Fibroblast of skin of right quadriceps (primary cell): ENCODE data around the gene LZTS2.

Source experiments
- DNase-seq: peaks from one replicate; pipeline ENCODE4 v3.0.0-alpha.2; 2013

Gene LZTS2

DNA sequence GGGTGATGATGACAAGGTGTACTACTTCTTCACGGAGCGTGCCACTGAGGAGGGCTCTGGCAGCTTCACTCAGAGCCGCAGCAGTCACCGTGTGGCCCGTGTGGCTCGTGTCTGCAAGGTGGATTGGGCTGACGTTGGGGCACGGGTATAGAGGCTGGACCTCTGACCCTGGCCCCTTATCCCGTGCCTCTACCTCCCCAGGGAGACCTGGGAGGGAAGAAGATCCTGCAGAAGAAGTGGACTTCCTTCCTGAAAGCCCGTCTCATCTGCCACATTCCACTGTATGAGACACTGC is 20.8 kb upstream of the LZTS2 start:
- no peak for DNase-seq

- DNase-seq = no peak
Measured at GRCh38 chr10:100979791-100980272, 19.8 kb upstream of the LZTS2 start.

- no peak for DNase-seq
Measured at GRCh38 chr10:100980311-100980710, 19.3 kb upstream of the LZTS2 start.

DNA sequence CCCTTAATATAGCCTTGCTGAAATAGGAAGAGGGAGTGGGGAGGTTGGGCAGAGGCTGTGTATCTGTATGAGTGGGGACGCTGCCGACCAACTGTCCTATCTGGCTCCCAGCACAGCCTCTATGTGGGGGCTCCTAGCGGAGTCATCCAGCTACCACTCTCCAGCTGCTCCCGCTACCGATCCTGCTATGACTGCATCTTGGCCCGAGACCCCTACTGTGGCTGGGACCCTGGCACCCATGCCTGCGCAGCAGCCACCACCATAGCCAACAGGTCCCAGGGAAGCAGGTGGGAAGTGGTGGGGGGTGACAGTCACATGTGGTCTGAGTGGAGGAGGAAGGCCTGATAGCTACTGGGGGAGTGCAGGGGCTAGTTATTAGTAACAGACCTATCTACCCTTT is 18.9 kb upstream of the LZTS2 start:
- DNase-seq = no peak

- no peak for DNase-seq
Measured at GRCh38 chr10:100981178-100981772, 18.3 kb upstream of the LZTS2 start.

DNA sequence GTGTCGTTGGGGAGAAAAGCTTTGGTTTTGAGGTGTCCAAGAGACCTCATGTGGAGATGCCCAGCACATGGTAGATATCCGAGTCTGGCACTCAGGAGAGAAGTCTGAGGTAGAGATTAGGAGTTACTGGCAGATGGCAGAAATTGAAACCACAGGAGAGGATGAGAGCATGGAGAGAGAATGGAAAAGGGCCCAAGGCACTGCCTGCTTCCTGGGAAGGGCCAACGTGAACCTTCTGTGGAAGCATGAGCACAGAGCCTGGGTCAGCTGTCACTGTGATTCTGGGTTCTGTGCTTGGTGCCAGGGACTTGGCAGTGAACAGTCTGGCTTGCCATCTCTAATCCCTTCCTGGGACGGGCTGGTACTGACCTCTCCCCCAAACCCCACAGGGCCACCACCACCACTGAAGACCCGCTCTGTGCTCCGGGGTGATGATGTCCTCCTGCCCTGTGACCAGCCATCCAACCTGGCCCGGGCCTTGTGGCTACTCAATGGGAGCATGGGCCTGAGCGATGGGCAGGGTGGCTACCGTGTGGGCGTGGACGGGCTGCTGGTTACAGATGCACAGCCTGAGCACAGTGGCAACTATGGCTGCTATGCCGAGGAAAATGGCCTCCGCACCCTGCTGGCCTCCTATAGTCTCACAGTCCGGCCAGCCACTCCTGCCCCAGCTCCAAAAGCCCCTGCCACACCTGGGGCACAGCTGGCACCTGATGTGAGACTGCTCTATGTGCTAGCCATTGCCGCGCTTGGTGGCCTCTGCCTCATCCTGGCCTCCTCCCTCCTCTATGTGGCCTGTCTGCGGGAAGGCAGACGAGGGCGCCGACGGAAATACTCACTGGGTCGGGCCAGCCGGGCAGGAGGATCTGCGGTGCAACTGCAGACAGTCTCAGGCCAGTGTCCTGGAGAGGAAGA is 16.4 kb upstream of the LZTS2 start:
- no peak for DNase-seq

DNA sequence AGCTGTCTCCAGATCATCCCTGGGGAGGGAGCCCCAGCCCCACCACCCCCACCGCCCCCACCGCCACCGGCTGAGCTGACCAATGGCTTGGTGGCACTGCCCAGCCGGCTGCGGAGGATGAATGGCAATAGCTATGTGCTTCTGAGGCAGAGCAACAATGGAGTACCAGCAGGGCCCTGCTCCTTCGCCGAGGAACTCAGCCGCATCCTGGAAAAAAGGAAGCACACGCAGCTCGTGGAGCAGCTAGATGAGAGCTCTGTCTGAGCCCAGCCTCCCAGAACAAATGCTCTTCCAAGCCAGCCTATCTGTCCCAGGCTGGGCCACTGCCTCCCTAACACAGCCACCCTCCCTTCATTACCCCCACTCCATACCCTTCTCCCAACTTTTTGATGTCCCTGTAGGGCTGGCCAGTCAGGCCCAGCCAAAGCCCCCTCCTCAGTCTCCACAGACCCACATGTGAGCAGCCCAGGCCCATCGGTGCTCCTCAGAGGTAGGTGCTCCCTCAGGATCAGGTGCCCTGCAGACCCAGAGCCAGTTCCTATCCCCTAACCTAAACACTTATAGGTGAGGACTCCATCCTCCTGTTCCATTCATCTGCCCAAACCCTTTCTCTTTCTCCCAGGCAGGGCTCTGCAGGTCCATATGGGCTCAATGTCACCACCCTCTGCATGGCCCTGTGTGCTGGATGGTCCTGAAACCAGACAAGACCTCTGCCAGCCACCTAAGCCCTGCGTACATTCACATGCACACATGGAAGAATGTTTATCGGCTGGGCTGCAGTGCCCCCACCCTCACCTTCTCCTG is 15.5 kb upstream of the LZTS2 start:
- DNase-seq = no peak

DNA sequence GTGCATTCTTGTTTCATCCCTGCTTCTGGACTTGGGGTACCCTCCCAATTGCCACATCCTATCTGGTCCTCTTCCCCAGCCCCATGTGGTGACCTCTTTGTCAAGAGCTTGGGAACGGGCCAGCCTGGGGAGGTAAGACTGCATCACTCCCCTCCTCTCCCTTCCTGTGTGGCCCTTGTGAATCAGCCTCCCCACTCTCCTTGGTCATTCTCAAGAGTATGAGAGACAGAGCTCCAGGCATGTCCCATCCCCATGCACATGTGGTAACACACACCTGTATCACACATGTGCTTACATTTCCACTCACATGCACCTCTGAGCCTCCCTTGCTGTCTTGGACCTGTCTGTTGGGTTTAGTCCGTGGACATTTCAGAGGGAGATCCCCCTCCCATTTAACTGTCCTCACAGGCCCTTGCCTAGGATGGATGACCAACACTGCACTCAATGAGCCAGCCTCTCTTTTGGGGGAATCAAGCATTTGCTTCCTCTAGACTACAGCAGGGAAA is 14.9 kb upstream of the LZTS2 start:
- no peak for DNase-seq

DNA sequence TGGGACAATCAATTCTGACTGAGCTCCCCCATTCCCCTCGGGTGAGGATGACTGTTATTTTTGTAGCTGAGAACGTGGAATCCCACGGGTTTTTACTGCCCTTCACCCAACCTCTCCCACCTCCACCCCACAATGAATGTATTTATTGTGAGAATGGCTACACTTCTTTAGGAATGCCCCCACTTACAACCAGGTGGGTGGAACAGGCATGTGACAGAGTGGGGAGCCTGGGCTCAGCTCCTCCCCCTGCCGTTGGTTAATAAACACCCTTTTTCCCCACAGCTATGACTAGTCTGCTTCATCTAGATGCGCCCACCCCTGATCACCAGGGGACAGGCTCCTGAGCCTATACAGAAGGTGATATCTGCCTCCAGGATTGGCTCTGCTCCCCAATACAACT is 14.3 kb upstream of the LZTS2 start:
- no peak for DNase-seq

DNA sequence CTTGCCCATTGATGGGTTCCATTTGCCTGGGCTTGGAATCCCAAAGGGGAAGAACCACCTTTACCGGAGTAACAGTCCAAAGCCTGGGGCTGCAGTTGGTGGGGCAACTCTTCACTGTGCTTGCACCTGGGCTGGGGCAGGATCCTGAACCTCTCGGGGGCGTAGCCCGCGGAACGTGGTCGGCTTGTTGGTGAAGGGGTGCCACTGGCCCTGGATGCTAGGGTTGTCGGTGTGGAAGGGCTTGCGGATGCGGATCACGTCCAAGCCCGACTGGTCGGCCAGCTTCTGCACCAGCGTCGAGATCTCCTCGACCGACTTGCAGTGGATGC is 13.0 kb upstream of the LZTS2 start:
- no peak for DNase-seq

DNA sequence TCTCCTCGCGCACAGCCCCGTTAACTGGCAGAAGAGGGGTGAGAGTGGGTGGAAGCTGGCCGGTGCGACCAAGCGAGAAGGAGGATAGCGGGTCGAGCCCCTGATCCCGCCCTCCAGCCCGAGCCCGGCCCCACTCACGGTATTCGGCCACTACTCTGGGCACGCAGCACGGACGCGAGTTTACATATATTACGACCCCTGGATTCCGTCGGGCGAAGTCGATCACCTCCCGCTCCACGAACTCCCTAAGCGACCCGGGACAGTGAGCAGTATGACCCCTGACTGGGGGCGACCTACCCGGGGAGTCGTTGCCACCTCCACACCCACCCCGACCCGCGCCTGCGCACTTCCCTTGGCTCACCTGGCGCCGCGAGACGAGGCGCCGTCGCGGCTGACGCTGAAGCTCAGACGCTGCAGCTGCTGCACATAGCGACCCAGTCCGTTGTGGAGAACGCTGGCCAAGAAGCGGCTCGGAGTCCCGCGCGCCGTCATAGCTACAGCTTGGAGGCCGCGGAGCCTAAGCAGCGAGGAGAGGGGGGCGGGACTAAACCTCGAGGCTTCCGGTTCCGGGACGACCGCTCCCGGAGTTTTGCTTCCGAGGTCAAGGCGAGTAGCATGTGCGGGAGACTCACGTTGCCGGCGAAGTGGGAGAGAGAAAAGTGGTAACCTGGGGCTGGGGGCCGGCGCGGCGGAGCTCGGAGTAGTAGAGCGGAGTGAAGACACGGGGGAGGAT is 12.5 kb upstream of the LZTS2 start, which contains the start of the genes MRPL43 and TWNK:
Gene MRPL43, minus strand, starts transcription at position 546 of the 733 bp plus-strand sequence. Its CDS starts 54 bp downstream, at position 492.
Gene TWNK, plus strand, starts transcription at position 592 of the 733 bp plus-strand sequence. CDS start 668 bp downstream, outside the sequence.
- DNase-seq = peak; percentile 66

DNA sequence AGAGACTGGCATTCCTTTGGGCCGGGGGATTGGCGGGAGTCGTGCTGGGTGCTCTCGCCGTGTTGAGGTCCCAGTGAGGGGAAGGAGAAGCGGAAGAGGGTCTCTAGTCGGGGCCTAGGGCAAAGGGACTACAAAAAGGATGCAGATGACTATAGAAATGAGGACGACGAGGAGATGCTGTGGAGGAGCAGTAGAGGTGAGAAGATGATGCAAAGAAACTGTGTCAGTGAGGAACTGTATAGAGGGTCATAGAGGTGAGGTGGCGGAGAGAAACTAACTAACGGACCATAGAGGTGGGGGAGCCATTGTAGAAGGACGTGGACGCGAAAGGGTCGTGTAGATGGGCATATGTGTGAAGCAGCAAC is 11.9 kb upstream of the LZTS2 start:
- no peak for DNase-seq

GRCh38 chr10:100988166-100988565 is 11.4 kb upstream of the LZTS2 start:
- DNase-seq = no peak

GRCh38 chr10:100989088-100989487 is 10.5 kb upstream of the LZTS2 start:
- no peak for DNase-seq

DNA sequence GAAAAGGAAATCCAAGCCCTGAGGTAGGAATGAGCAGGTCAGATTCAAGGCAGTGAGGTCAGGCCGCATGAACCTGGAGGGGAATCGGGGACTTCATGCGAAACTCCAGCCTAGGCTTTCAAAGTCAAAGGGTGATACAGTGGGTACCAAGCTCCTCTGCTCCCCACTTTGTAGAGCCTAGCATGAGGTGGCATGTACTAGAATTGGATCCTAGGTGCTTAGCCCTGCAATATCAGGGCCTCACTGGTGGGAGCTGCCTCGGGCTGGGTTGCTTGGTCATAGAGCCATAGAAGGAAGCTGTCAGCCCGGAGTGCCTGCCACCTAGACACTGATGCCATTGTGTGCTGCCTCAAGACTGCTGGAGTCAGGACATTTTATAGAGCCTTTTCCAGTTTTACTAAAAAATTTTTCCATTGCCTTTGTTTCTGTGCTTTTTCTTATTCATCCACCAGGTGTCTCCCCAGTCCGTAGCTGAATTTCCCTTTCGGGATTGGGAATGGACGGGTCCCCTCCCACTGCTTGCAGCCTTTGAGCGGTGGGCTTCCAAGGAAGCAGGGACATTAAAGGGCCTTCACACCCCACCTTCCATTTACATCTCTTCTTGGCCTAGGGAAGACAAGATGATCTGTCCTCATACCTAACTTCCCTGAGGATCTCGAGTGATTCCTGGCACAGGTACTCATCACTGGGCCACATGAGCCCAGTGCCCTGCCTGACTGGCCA is 5.5 kb upstream of the LZTS2 start:
- peak; percentile 56 for DNase-seq

GRCh38 chr10:100995181-100995580 is 4.4 kb upstream of the LZTS2 start:
- peak; percentile 63 for DNase-seq

DNA sequence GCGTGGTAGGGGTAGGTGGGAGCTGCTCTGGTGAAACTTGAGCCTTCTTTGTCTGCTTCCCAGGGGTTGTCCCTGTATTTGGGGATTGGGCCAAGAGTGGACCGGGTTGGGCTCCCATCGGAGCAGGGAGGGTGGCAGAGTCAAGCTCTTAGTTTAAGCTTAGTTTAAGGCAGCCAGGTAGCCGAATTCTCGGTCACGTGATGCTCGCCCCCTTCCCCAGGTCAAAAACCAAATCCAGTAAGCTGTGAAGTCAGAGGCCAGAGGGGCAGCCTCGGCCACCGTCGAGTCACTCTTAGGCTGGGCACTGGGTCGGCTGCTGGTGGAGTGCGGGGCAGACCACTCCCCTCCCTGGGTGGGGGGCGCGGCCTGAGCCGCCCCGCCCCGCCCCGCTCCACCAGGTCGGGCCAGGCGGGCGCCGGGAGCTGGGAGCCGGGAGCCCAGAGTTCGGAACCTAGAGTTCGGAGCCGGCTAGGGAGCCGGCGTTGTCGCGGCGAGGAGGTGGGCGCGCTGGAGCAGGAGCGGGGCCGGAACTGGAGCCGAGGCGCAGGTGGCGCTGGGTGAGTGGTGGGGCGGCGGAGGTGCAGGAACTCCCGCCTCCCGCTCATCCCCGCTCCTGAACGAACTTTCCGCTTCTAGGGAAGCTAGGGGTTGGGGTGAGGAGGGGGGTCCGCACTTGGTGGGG is 2.8 kb upstream of the LZTS2 start:
- DNase-seq = no peak

DNA sequence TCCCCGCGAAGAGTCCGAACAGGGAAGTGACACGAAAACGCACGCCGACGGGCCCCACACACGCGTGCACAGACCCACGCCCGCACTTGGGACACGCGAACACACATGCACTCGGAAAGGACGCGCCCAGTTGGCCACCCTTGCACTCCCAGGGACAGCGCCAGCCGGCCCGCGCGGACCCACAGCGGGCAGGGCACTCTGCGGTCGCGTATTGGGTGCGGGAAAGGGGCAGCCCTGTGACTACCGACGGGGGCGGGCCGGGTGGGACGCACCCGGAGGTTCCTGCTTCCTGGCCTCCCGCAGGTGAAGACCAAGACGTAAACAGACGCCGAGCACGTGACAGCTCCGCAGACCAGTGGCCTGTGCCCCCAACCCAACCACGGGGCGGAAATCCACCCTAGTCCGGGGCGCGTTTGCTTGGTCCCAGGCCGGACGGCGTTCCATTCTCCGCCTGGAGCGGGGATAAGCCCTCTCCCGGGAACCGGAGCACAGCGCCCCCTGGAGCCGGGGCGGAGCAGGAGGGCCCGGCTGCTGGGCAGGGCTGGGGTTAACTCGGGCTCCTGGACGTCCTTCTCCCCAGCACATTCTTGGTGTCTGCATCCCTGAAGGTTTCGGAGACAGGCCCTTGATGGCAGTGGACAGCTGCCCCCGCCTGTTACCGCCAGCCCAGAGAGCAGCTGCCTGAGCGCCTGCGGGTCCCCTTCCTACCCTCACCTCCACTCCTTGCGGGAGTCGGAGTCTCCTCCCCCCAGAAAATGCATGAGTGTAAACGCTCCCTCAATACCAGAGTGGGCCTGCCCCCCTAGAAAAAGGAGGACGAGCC is 2.0 kb upstream of the LZTS2 start:
- peak; percentile 71 for DNase-seq

DNA sequence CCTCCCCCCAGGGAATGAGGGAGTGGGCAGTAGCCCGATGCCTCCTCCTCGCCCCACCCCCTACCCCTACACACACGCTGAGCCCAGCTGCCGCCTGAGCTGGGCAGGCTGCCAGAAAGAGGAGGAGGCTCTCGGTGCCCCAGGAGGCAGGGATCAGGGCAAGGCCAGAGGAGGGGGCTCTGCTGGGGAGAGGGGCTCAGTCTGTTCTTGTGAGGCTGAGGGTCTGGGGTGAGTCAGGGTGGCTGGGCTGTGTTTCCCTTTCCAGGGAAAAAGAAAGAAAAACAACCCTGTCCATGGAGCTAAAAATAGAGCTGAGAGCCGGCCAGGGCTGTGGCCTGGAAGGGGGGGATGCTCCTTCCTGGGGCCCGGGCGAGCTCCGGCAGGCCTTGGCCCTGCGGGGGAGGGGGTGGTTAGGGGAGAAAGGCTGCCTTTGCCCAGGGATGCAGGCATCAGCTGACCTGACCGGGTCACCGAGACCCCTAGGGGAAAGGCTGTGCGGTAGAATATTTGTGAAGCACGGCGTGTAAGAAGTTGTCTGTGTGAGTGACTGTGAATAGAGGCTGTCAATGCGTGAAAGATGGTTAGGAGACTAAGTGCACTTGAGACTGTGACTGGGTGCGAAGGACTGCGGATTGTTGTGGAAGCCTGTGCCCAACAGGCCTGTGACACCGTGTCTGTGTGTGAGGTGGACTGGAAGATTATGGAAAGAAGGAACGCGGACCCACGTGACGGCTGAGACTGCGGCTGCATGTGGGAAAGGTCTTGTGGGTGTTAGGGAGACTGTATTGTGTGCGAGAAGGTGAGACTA is 1.2 kb upstream of the LZTS2 start:
- DNase-seq = peak; percentile 84
